Stimulated activated CD4-positive, alpha-beta T cell treated with anti-CD3 and anti-CD28 coated beads, TNF-alpha, amount 100 ng/mL, for 24 hours (primary cell): ENCODE data around the gene ZNF385B.

Experiments used
- DNase-seq, 3 experiments: peaks; one replicate each; pipeline ENCODE4 v3.0.0-alpha.2; 2020; ENCODE audit warnings: low read depth in 3 of 3

ZNF385B gene

DNA sequence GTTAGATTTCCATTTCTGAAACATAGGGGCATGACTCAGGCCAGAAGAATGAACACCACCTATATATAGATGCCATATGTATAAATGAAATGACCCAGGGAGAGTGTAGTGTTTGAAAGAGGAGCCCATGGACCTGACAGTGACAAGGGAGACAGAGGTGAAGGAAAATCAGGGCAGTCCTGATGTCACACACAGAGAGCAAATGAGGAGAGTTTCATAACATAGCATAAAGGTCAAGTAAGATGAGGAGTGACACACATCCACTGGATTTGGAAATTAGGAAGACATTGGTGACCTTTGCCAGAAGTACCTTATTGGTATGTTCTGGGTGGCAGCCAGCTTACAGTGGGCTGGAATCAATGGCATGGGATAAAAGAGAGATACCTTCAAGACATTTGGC lies 276.7 kb downstream of the ZNF385B start:
- no peak for DNase-seq

DNA sequence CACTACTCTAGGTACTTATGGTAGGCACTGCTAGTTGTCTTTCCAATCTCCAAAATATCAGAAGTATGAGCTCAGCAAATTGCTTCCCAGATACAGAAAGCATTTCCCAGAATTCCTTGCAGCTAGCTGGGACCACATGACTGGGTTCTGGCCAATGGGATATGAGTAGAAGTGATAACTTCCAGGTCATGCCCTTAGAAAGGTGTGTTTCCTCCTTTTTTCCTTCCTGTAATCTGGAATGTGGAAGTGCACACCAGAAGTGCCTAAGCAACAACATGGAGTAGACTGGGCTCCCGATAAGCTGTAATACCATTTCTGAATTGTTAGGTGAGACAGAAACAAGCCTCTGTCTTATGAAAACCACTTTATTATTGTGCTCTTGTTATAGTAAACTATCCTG lies 279.8 kb downstream of the ZNF385B start:
- no peak for DNase-seq

DNA sequence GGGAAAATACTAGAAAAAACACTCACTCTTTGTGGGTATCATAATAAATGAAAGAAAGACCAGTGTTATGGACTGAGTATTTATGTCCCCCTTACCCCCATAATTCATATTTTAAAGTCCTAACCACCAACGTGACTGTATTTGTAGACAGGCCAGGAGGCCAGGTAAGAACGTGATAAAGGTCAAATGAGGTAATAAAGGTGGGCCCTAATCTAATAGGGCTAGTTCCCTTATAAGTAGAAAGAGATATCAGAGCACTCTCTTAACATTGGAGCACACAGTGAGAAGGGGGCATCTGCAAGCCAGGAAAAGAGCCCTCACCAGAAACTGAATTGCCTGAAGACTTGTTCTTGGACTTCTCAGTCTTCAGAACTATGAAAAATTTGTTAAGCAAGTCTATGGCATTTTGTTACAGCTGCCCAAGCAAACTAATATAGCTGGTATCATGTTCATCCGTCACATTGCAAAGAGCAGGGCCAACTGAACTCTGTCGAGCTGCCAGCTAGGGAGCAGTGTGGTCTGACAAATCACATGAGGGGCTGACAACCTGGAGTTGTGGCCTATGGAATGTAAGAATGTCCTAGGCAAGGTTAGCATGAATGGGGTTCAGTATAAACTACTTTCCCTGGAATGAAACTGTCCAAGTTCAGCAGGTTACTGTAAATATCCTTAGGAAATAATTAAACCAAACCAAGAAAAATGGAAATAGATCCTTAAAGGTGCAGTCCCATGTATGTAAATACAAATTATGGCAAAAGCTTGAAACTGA lies 280.9 kb downstream of the ZNF385B start:
- no peak for DNase-seq

DNA sequence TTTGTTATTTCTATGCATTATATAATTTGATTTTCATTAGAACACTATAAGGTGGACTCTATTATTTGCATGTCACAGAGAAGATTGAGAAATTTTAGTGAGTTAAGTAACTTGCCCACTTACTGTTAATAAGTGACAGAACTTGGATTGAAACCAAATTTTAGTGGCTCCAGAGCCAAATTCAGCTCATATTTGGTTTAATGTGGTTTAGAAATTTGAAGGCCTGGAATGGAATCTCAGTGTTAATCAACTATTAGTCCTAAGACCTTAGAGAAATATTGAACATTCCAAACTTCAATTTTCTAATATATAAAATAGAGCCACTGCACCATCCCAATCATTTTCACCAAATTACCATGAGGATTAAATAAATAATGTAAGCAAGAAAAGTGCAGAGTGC lies 281.6 kb downstream of the ZNF385B start:
- no peak for DNase-seq

DNA sequence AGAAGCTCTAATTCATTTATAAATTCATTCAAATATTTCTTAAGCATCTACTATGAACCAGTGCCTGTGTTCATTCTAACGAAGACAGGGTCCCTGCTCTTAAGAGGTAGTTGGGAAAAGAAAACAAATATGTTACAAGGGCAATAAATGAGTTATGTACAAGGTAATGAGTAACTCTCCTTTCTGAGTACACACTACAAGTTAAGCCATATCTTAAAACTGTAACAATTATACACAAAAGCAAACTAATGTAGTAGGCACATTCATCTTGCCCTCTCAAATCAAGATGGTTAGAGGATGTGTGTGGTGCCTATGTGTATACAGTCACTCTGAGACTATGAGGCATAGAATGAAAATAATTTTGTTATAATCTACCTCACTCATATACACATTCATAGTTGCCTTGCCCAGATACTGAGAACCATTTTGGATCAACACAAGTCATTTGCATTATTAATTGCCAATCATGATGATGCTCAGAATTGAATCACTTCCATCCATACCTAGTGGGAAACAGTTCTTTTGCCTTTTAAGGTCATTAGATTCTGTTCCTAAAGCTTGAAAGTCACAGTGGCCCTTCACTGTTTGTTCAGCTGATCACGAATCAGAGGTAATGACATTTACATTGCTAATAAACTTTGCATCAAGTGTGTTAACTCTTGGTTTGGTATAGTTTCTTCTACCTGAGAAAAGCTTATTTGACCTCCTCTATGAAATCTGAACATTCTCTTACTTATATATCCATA lies 283.1 kb downstream of the ZNF385B start:
- no peak for DNase-seq

DNA sequence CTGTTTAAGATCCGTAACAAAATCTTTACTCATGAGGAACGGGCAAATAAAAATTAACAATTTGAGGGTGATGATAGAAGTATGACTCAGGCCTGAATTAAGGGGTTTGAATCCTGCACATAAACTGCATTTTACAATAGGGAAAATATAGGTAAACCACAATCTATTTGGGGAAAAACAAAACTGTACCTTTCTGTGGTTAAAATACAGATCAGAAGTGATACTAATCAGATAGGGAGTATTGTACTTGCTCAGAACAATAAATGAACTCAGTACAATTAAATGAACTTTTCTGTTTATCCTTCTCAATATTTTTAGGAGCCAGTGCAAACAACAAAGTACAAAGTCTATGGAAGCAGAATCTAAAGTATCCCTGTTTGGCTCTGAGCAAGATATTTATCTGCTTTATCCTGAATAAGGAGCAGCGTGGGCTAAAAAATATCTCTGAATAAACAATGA lies 287.3 kb downstream of the ZNF385B start:
- DNase-seq = no peak

DNA sequence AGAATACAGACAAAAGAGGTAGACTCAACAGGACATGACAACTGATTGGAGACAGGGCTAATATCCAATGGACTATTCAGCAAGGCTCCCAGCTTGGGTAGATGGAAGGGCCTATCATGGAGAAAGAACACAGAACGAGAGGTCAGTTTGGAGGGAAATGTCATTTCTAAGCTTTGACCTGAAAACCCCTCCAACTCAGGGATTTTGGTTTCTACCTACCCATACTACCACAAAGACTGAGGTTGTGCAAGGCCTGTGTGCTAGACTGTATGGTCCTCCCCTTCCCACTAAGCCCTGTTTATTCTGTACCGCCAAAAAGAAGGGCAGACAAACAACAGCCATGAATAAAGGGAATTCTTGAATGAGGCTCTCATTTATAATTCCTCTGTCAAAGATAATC lies 288.9 kb downstream of the ZNF385B start:
- no peak for DNase-seq

DNA sequence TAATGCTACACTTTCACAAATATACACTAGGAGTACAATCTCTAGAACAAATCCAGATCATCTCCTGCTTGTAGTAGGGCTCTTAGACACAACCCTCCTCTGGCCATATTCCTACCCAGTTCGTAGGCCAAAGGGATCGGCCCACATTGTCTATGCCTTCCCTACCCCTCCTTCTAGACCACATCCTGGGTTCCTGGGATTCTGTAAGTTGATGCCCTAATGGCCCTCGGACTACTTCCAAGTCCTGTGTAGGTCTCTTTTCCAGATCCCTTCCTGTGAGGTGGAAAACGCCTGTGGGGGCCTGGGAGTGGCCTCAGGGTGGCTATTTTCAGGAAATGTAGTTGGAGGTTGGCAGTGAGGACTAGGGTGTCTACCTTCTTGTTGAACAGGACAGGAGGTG lies 289.7 kb downstream of the ZNF385B start:
- DNase-seq = no peak

DNA sequence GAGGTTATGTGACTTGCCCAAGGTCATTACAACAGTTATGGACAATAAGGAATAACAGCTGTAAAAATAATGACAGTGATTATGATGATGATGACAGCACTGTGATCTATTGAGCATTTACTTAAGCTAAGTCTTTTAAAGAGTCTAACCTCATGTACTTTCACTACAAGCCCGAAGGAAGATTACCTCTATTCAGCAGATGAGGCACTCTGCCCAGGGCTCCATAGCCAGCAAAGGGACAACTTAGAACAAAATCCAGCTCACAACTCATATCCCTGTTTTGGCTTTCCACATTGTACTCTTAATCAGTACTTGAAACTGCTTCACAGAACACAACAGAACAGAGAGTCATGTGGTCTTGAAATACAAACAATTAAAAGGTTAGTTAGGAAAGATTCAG lies 290.2 kb downstream of the ZNF385B start:
- DNase-seq = no peak

DNA sequence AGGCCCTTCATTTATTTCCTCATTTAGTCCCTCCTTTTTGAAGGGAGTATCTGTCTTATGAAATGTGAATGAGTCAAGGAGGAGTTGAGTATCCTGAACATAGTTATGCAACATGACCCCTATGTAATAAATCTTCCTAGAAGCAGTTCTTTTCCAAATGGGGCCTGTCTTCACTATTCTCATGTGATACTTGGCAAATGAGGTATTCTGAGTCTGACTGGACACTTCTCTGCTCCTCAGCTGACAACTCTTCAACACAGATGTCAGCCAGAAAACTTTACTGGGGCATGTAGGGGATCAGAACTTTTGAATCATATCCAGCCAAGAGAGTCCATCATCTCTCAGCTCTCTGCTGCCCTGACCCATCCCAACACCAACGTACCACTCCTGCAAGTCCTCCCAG lies 291.6 kb downstream of the ZNF385B start:
- DNase-seq = no peak

DNA sequence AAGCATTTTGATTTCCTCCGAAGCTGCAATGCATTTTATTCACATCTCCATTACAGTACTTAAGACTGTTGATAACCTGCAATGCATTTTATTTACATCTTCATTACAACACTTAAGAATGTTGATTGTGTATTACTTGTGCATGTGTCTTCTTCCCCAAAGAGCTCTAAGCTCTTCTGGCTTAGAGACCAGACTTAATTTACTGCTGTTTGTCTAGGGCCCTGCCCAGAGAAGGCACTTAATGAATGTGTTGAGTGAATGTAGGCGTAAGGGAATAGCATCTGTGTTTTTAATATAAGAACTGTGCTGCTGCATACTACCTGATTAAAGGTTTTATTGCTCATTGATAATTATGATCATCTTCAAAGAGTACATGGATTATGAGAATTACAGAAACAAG lies 295.6 kb downstream of the ZNF385B start:
- no peak for DNase-seq

DNA sequence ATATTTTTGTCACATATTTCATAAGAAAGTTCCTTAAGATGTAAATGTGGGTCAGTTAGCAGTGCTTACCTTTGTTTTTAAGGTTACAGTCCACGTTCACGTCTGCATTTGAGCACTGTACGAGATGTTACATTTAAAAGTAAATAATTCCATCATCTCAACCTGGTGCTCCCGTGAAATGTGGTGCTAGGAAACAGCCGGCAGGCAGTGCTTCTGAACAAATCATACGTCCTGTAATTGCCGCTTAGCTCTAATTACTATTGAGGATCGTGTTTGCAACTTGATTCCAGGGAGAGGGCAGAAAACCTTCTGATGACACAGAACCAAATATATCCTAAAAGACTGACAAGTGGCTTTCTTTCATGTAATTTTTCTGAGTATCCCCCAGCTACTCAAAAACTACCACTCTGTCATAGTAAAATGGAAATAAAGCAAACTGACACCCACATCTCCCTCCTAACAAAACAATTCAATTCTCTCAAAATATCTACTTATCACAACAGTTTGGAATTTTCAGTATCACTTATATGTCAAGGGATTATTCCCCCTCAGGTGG lies 299.0 kb downstream of the ZNF385B start:
- DNase-seq = no peak

DNA sequence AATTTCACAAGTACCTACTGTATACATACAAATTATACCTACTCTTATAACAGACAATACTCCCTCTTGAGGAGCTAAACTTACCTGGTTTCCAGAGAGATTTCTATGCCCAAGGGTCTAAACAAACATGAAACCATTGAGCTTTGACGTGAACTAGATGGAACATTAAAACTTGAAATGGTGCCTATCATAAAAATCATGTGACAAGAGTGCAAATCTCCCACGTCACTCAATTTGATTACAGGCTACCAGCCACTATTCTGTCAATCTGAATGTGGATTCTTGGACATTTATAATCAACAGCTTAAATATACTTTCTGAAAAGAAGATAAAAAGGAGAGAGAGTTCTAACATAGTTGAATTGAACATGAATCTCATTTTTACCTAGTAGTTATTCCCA lies 299.7 kb downstream of the ZNF385B start:
- DNase-seq = no peak

DNA sequence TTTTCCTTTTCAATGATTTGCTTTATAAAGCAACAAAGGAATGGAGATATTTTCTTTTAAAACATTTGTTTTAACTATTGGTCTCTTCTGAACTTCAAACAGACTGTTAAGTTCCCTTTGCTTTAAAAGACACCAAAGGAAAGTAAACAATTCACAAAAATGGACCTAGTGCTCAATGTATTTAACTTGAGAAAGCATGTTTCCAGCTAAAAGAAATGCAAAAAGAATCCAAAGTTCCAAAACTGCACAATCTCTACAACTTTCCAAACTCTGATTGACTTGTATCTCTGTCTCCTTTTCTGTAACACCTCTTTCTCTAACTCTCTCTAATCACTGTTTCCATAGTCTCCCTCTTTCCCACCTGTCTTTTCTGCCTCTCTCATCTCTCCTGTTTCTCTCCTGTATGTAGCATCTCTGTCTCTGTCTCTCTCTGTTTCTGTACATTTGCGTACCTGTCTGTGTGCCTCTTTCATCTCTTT lies 301.1 kb downstream of the ZNF385B start:
- no peak for DNase-seq

DNA sequence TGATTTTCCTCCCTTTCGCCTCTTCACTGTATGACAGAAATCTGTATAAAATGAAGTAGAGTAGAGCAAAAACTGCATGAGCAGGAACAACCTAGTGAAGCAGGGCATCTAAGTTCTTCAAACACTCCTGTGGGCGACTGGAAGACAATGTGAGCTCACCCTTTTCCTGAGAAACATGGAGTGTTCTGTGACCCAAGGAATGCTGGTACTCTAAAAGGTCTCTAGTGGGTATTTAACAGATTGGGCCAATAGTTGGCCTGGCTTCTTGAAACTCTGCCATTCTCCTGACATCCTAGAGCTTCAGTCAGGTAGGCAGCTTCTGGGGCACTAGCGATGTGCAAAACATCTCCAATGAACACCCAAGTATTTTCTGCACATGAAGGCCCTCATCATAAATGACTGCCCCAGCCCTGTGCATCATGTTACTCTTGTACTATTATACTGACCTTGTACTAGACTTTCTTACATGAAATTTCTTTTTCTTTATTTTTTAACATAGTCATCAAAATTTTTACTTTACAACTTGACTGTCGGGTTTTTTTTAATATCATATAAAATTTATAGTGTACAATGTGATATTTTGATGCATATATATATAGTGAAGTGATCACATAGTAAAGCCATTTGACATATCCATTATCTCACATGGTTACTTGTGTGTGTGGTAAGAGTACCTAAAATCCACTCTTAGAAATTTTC lies 302.2 kb downstream of the ZNF385B start:
- no peak for DNase-seq

DNA sequence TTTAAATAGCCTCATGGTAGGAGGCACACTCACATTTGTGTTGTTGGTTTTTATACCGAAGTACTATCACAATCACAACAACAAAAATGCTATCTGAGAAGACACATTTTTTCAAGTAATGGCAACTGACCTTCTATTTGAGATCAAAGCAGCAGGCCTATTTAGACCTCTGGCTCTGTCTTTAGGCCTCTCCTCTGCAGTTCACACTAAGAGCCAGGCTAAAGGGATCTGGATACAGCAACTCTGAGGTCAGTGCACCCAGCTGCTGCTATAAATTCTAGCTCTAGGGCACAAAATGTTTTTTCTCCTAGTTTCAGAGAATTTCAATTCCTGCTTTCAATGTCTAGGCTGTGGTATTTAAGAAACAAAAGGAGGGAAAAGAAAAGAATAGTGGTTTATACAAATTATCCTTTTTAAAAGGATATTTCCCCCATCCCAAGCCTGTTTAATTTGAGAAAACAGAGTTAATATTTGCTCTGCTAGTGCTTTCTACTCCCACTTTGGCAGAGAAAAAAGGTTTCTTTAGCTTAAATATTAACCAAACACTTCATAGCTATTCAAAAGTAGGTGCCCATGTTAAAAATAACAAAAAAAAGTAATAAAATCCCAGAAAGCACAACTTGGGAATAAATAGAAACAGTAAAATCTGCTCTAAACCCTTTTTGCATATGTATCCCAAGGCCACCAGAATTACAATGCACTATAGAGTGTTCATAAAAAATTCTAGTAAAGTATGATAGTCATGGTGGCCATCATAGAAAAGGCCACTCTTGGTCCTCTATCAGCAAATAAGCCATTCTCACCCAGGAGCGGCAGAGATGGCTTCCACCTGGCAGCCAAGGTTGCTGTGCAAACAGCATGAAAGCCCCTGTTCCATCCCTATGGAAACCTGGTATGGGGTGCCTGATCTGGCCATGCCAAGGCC lies 303.1 kb downstream of the ZNF385B start:
- DNase-seq = no peak

DNA sequence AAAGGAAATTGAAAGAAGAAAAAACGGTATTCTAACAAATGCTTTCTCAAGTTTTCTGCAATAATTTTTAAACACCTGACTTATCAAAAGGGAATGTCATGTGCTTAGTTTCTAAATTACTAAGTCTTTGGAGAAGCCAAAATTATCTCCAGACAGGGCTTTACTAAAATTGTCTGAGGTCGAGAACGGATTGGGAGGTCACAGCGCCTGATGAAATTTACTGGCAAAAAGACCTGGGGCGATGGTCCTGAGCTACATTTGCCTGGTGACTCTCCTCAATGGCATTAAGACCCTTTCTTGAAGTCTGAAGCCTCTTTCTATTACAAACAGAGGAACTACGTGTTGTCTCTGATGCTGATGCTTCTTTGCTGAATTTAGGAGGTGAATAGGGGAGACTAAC lies 305.0 kb downstream of the ZNF385B start:
- DNase-seq = no peak

DNA sequence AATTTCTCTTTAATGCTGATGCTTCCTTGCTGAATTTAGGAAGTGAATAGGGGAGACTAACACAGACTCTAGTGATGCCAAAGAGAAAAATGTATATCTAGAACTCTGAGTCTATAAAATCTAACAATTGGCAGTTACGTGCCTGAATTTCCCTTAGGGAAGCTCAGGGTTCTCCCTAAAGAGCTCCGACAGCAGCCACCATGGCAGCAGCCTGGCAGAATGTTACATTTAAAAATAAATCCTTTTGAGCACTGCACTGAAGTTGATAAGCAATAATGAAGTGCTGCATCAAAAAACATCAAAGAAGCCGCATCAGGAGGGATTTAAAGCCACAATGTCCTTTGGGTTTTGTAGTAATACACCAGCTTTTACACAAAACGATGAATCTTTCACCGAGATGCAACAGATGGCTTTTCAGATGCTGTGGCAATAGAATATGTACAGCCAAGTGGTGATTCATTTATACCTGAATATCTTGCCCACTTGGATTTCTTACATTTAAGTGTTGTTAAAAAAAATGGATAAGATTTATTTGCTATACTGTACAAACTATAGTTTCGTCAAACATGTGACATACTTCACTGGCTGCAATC lies 305.6 kb downstream of the ZNF385B start:
- DNase-seq = no peak

DNA sequence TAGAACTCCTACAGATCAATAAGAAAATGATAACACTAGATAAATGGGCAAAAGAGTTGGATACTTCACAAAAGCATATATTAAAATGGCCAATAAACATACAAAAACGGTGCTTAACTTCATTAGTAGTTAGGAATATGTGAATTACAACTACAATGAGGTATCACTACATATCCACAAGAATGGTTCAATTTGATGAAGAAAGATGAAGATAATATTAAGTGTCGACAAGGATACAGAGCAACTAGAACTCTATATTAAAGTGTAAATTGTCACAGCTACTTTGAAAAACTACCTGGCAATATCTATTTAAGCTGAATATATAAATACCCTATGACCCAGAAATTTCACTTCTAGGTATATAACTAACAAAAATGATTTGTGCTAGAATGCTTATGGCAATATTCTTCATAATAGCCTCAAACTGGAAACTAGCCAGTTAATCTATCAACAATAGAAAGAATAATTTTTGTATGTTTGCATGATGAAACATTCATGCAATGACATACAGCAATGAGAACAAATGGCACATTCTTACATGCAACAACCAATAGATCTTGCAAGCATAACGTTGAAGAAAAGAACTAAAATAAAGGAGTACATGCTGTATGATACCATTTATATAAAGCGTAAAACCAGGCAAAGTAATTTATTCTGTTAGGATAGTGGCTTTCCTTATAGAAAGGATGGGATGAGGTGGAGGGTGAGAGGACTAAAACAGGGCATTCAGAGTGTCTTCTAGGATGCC lies 306.6 kb downstream of the ZNF385B start:
- DNase-seq = no peak

DNA sequence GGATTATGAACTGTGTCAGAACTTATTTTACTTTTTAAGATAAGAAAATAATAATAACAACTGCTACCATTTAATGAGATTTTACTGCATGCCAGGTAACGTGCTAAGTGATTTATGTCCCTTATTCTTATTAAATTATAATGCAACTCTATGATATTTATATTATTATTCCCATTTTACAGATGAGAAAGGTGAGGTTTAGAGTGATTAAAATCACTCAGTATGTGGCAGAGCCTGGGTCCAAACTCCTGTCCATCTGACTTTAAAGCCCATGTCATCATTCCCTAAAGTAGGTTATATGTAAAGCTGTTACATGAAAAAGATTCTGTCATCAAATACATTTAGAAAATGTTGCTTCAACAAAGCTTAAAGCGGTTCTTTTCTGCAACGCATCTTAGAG lies 308.0 kb downstream of the ZNF385B start:
- DNase-seq = no peak
